ENCODE results near the gene CRISP1. TPM values are rescaled to one million over a fixed set of nuclear protein-coding genes. Genes with fewer than 3 reads are reported as not detected.

CRISP1 gene
- total and polyA plus RNA-seq, 10 of the 15 experiments (the other 5 are each of a cell fraction or from before 2014, with no cell fraction given), result not detected

DNA sequence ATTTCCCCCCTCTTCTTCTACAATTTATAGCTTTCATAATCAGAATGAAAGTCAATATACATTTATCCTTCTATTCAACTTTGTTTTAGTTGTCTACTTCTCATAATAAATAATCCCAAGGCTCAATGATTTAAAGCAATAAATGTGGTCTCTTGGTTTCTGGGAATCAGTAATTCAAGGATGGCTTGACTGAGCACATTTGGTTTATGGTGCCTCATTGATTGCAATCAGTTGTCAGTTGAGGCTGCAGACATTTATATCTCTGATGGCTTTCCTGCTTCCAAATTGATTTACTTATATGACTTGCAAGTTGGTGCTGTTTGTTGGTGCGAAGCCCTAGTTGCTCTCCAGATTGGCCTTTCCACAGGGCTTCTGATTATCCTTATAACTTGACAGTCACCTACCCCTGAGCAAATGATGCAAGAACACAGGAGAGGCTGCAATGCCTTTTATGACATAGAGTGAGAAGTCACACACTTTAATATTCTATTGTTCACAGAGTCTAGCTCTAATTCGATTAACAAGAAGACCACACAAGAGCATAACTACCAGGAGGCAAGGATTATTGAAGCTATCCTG is 2.7 kb upstream of the CRISP1 start (continued):
- TF ChIP-seq, protein P1, sequence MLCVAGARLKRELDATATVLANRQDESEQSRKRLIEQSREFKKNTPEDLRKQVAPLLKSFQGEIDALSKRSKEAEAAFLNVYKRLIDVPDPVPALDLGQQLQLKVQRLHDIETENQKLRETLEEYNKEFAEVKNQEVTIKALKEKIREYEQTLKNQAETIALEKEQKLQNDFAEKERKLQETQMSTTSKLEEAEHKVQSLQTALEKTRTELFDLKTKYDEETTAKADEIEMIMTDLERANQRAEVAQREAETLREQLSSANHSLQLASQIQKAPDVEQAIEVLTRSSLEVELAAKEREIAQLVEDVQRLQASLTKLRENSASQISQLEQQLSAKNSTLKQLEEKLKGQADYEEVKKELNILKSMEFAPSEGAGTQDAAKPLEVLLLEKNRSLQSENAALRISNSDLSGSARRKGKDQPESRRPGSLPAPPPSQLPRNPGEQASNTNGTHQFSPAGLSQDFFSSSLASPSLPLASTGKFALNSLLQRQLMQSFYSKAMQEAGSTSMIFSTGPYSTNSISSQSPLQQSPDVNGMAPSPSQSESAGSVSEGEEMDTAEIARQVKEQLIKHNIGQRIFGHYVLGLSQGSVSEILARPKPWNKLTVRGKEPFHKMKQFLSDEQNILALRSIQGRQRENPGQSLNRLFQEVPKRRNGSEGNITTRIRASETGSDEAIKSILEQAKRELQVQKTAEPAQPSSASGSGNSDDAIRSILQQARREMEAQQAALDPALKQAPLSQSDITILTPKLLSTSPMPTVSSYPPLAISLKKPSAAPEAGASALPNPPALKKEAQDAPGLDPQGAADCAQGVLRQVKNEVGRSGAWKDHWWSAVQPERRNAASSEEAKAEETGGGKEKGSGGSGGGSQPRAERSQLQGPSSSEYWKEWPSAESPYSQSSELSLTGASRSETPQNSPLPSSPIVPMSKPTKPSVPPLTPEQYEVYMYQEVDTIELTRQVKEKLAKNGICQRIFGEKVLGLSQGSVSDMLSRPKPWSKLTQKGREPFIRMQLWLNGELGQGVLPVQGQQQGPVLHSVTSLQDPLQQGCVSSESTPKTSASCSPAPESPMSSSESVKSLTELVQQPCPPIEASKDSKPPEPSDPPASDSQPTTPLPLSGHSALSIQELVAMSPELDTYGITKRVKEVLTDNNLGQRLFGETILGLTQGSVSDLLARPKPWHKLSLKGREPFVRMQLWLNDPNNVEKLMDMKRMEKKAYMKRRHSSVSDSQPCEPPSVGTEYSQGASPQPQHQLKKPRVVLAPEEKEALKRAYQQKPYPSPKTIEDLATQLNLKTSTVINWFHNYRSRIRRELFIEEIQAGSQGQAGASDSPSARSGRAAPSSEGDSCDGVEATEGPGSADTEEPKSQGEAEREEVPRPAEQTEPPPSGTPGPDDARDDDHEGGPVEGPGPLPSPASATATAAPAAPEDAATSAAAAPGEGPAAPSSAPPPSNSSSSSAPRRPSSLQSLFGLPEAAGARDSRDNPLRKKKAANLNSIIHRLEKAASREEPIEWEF (IDR thresholded peaks at IDR 0.05; ENCODE audit: insufficient replicate concordance, low read depth, low read length), result no peak
- TF ChIP-seq, protein P2, sequence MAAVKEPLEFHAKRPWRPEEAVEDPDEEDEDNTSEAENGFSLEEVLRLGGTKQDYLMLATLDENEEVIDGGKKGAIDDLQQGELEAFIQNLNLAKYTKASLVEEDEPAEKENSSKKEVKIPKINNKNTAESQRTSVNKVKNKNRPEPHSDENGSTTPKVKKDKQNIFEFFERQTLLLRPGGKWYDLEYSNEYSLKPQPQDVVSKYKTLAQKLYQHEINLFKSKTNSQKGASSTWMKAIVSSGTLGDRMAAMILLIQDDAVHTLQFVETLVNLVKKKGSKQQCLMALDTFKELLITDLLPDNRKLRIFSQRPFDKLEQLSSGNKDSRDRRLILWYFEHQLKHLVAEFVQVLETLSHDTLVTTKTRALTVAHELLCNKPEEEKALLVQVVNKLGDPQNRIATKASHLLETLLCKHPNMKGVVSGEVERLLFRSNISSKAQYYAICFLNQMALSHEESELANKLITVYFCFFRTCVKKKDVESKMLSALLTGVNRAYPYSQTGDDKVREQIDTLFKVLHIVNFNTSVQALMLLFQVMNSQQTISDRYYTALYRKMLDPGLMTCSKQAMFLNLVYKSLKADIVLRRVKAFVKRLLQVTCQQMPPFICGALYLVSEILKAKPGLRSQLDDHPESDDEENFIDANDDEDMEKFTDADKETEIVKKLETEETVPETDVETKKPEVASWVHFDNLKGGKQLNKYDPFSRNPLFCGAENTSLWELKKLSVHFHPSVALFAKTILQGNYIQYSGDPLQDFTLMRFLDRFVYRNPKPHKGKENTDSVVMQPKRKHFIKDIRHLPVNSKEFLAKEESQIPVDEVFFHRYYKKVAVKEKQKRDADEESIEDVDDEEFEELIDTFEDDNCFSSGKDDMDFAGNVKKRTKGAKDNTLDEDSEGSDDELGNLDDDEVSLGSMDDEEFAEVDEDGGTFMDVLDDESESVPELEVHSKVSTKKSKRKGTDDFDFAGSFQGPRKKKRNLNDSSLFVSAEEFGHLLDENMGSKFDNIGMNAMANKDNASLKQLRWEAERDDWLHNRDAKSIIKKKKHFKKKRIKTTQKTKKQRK (IDR thresholded peaks at IDR 0.05; ENCODE audit: low read depth, low read length), result no peak
- no peak for TF ChIP-seq RCOR1 (conservative IDR thresholded peaks at IDR 0.05; ENCODE audit: low read depth, low read length)
